ENCODE data around the gene ITGAL. TPM values are rescaled to one million over a fixed set of nuclear protein-coding genes. Genes with fewer than 3 reads are reported as not detected.
"Not testable (repeated sequence)": the region's sequence is repeated elsewhere in the genome, so short reads cannot be mapped to it uniquely, and the experiment has no call there.

ITGAL gene
- total and polyA plus RNA-seq, 8 donors: 2.9 to 60.2 (median 5.6) TPM

DNA sequence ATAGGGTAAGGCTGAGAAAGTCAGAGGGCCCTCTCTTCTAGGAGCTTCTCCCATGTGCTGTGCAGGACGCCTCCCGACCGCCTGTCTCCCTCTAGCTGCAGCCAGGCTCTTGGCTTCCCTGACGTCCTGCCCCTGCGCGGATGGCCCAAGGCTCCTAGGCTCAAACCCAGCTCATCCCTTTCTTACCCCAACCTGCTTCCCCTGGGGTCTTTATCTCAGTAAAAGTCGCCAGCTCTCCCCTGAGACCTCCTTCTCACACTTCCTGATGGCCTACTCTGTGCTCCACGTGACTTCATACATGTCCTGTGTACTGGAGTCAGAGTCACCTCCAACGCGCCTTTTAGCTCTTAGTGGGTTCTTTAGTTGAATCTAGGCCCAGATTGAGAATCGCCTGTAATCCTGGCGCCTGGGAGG lies 63.2 kb downstream of the ITGAL start:
- intact Hi-C loops (cut with DNase I): no loop called here
- Histone ChIP-seq H3K27ac (peak overlapping the region; percentile 91 to 94), H3K36me3 (peaks cover 0 to 24% of the 10 kb centered on the region in 2 donors), H3K27me3 (no peaks in the 10 kb centered on the region), H3K4me3 (peak overlapping the region; percentile 62 to 65), H3K4me1 (peaks cover 5 to 38% of the 10 kb centered on the region in 2 donors), H3K9me3 (no peaks in the 10 kb centered on the region)
- TF ChIP-seq, protein P1, sequence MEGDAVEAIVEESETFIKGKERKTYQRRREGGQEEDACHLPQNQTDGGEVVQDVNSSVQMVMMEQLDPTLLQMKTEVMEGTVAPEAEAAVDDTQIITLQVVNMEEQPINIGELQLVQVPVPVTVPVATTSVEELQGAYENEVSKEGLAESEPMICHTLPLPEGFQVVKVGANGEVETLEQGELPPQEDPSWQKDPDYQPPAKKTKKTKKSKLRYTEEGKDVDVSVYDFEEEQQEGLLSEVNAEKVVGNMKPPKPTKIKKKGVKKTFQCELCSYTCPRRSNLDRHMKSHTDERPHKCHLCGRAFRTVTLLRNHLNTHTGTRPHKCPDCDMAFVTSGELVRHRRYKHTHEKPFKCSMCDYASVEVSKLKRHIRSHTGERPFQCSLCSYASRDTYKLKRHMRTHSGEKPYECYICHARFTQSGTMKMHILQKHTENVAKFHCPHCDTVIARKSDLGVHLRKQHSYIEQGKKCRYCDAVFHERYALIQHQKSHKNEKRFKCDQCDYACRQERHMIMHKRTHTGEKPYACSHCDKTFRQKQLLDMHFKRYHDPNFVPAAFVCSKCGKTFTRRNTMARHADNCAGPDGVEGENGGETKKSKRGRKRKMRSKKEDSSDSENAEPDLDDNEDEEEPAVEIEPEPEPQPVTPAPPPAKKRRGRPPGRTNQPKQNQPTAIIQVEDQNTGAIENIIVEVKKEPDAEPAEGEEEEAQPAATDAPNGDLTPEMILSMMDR (IDR thresholded peaks at IDR 0.05): peak; percentile 30 to 55
- peak in 3 of 4 donors; percentile 84 to 87 (median 85) for DNase-seq
- peak; percentile 84 for ATAC-seq

DNA sequence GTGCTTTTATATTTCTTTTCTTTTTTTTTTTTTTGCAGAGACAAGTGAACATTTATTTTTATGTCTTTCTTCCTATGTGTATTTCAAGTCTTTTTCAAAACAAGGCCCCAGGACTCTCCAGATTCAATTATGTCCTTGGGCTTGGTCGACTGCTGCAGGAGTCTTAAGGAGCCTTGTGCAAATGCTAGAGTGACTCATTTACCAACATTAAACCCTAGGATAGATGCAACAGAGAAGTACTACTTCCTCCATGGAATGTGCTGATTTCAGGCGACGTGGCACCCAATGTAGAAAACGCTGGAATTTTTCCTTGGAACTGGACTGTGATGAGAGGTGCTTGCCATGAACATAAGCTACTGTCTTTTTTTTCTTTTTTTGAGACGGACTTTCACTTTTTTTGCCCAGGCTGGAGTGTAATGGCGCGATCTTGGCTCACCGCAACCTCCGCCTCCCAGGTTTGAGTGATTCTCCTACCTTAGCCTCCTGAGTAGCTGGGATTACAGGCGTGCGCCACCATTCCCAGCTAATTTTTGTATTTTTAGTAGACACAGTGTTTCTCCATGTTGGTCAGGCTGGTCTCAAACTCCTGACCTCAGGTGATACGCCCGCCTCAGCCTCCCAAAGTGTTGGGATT lies 64.0 kb downstream of the ITGAL start:
- DNase-seq; ATAC-seq; H3K9me3 ChIP-seq; H3K27me3 ChIP-seq; intact Hi-C loops (cut with DNase I): not testable (repeated sequence)
- peaks cover 5 to 36% of the 10 kb centered on the region in 2 donors for H3K4me1 ChIP-seq
- H3K4me3 ChIP-seq: peak overlapping the region in 1 of 2 donors; percentile 62
- H3K36me3 ChIP-seq: peaks cover 0 to 16% of the 10 kb centered on the region in 2 donors
- H3K27ac ChIP-seq: peak overlapping the region; percentile 91 to 94

- no peaks in the 10 kb centered on the region for H3K9me3 ChIP-seq
- no peaks in the 10 kb centered on the region for H3K36me3 ChIP-seq
- no peak overlapping the region for H3K4me3 ChIP-seq
- ATAC-seq: no peak
- H3K27ac ChIP-seq: no peak overlapping the region
- intact Hi-C loops (cut with DNase I): no loop called here
- H3K4me1 ChIP-seq: peaks cover 5 to 19% of the 10 kb centered on the region in 2 donors
- no peaks in the 10 kb centered on the region for H3K27me3 ChIP-seq
- DNase-seq: peak in 1 of 4 donors; percentile 32
- TF ChIP-seq, protein P1 (IDR thresholded peaks at IDR 0.05): no peak
Measured at GRCh38 chr16:30539000-30539964, 66.7 kb downstream of the ITGAL start.

DNA sequence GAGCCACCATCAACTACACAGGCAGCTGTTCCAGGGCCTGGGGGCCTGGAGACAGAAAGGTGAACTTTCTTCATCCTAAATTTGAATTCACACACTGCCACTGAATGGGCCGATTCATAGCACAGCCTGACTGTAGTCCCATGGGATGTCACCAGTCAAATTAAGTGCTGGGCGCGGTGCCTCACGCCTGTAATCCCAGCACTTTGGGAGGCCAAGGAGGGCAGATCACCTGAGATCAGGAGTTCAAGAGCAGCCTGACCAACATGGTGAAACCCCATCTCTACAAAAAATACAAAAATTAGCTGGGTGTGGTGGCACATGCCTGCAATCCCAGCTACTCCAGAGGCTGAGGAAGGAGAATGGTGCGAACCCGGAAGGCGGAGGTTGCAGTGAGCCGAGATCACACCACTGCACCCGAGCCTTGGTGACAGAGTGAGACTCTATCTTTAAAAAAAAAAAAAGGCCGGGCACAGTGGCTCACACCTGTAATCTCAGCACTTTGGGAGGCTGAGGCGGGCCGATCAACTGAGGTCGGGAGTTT lies 67.5 kb downstream of the ITGAL start:
- intact Hi-C loops (cut with DNase I): not testable (repeated sequence)

DNA sequence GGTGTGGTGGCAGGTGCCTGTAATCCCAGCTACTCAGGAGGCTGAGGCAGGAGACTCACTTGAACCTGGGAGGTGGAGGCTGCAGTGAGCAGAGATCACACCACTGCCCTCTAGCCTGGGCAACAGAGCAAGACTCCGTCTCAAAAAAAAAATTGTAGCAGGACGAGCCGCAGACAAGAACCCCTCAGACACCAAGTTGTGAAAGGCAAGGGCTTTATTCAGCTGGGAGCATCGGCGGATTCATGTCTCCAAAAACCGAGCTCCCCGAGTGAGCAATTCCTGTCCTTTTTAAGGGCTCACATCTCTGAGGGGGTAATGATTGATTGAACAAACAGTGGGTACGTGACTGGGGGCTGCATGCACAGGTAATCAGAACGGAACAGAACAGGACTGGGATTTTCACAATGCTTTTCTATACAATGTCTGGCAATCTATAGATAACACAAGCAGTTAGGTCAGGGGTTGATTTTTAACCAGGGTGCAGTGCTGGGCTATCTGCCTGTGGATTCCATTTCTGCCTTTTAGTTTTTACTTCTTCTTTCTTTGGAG lies 68.4 kb downstream of the ITGAL start:
- H3K27me3 ChIP-seq; H3K36me3 ChIP-seq; intact Hi-C loops (cut with DNase I); DNase-seq; H3K27ac ChIP-seq; H3K4me3 ChIP-seq; ATAC-seq; H3K9me3 ChIP-seq: not testable (repeated sequence)
- H3K4me1 ChIP-seq: peaks cover 3 to 11% of the 10 kb centered on the region in 2 donors

More for the DNA sequence above, 67.5 kb downstream of the ITGAL start:
- peaks cover 5 to 19% of the 10 kb centered on the region in 2 donors for H3K4me1 ChIP-seq
- not testable (repeated sequence) for H3K9me3 ChIP-seq, H3K27ac ChIP-seq, H3K36me3 ChIP-seq, H3K4me3 ChIP-seq, H3K27me3 ChIP-seq, ATAC-seq
- peak in 1 of 4 donors; percentile 34 for DNase-seq

DNA sequence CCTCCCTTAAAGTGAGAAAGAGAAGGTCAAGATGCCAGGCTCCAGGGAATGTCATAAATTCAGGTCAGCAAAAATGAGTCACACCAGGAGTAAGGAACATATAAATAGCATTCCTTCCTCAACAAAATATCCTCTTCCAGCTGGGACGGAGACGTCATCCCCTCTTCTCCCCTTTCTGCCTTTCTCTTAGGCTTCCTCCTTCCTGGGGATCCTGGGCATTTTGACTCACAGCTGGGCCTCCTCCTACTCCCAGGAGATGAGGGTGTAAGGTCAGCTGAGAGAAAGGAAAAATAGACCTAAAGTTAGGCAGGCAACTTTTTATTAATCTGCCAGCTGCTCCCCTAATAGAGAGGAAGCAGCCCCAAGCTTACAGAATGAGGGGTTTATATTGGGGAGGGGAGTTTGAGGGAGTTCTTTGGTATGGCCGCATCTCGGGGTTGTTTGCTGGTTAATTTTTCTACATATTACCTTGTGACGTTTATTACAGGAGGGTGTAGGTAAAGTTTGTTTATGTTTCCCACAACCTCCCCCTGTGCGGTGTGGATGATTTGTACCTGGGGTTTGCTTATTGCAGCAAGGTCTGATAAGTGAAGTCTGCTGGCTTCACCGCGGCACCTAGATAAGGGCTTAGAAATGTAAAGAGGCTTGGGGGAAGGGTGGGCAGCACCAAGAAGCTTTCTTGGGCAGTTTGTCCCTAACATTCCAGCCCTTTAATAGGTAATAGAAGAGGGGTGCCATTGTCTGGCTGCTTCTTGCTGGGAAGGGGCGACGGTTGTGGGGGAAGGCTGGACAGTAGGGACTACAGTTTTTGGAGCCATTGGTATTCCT lies 69.2 kb downstream of the ITGAL start:
- ATAC-seq (peak; percentile 26), DNase-seq (peak in 2 of 4 donors; percentile 12 to 33)
- Histone ChIP-seq H3K27me3 (no peaks in the 10 kb centered on the region), H3K9me3 (no peaks in the 10 kb centered on the region), H3K27ac (no peak overlapping the region), H3K4me3 (no peak overlapping the region), H3K4me1 (peaks cover 0 to 11% of the 10 kb centered on the region in 2 donors), H3K36me3 (no peaks in the 10 kb centered on the region)
- TF ChIP-seq, protein P1 (IDR thresholded peaks at IDR 0.05): no peak
- intact Hi-C loops (cut with DNase I): no loop called here
